ENCODE data around the gene R3HDM4. TPM values are rescaled to one million over a fixed set of nuclear protein-coding genes. Genes with fewer than 3 reads are reported as not detected.

The R3HDM4 gene
- total and polyA plus RNA-seq, 10 donors: 41.0 to 175 (median 89.1) TPM

DNA sequence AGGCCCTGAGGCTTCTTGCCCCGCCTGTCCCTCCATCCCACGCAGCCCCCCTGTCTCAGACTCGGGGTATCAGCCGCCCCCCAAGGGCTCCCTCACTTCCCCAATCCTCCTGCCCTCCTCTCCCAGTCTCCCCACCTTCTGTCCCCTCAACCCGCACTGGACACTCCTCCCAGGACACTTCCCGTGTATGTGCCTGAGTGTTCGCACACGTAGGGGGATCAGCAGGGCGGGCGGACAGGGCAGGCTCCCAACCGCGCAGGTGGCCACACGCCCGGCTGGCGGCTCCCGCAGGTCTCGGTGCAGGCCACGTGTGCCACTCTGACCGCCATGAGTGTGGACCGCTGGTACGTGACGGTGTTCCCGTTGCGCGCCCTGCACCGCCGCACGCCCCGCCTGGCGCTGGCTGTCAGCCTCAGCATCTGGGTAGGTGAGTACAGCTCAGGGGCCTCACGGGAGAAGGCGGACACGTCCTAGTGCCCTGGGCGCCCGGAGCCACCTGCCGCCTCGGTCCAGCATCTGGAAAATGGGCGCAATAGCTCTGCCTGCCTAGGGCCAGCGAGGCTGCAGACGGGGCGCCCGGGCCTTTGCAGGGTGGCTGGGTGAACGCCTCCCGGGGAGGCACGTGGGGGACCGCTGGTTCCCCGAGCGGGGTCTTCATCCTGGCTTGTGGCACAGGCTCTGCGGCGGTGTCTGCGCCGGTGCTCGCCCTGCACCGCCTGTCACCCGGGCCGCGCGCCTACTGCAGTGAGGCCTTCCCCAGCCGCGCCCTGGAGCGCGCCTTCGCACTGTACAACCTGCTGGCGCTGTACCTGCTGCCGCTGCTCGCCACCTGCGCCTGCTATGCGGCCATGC lies 6.4 kb upstream of the R3HDM4 start:
- intact Hi-C loops (cut with DNase I; ENCODE audit: low total_unique reads): loop anchor here (2.0 to 10.0 kb wide), 2 partner anchors 57 to 135 kb away; no protein-coding TSS in a partner anchor
- TF ChIP-seq POLR2A (IDR thresholded peaks at IDR 0.05) (no peak), POLR2AphosphoS5 (IDR thresholded peaks at IDR 0.05) (peak in 2 of 3 donors; percentile 49 to 52)
- TF ChIP-seq, protein P1, sequence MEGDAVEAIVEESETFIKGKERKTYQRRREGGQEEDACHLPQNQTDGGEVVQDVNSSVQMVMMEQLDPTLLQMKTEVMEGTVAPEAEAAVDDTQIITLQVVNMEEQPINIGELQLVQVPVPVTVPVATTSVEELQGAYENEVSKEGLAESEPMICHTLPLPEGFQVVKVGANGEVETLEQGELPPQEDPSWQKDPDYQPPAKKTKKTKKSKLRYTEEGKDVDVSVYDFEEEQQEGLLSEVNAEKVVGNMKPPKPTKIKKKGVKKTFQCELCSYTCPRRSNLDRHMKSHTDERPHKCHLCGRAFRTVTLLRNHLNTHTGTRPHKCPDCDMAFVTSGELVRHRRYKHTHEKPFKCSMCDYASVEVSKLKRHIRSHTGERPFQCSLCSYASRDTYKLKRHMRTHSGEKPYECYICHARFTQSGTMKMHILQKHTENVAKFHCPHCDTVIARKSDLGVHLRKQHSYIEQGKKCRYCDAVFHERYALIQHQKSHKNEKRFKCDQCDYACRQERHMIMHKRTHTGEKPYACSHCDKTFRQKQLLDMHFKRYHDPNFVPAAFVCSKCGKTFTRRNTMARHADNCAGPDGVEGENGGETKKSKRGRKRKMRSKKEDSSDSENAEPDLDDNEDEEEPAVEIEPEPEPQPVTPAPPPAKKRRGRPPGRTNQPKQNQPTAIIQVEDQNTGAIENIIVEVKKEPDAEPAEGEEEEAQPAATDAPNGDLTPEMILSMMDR (IDR thresholded peaks at IDR 0.05 in 8 of 11, conservative IDR thresholded peaks at IDR 0.05 in 3 of 11): peak in 1 of 11 experiments; percentile 2
- Histone ChIP-seq H3K9me3 (no peaks in the 10 kb centered on the region), H3K27ac (peak overlapping the region in 7 of 8 donors; percentile 42 to 85 (median 60)), H3K4me3 (peak overlapping the region; percentile 30 to 77 (median 45)), H3K27me3 (replicated peaks in 1 of 7) (peaks cover 7 to 57% (median 44%) of the 10 kb centered on the region in 7 donors), H3K36me3 (no peaks in the 10 kb centered on the region), H3K4me1 (peaks cover 28 to 85% (median 65%) of the 10 kb centered on the region in 6 donors)
- peak; percentile 87 for DNase-seq
- 1 to 3% (median 3%) methylated on average over 29 to 68 of the region's 68 CpGs for WGBS, 5 donors

DNA sequence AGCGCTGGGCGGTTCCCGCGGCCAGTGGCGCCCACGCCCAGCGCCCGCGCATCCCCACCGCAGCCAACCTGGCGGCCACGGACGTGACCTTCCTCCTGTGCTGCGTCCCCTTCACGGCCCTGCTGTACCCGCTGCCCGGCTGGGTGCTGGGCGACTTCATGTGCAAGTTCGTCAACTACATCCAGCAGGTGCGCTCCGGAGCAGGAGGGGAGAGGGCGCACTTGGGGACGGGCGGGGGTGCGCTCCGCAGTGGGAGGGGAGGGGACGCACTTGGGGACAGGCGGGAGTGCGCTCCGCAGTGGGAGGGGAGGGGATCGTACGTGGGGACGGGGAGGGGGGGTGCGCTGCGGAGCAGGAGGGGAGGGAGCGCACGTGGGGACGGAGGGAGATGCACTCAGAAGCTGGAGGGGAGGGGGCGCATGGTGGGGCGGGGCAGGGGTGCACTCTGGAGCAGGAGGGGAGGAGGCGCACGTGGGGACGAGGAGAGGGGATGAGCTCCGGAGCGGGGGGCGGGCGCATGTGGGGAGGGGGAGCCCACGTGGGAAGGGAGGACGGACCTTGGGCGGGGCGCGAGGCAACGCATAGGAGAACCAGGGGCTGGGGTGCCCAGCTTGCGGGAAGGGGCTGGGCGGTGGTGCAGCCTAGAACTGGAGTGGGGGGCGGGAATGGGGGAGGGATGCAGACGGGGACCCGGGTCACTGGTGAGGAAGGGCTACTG lies 5.6 kb upstream of the R3HDM4 start:
- Histone ChIP-seq H3K27me3 (replicated peaks in 1 of 7) (peaks cover 7 to 57% (median 44%) of the 10 kb centered on the region in 7 donors), H3K27ac (peak overlapping the region in 1 of 8 donors; percentile 85), H3K9me3 (no peaks in the 10 kb centered on the region), H3K36me3 (no peaks in the 10 kb centered on the region), H3K4me1 (peaks cover 28 to 85% (median 63%) of the 10 kb centered on the region in 6 donors), H3K4me3 (peak overlapping the region in 5 of 8 donors; percentile 45 to 77 (median 47))
- TF ChIP-seq POLR2A (IDR thresholded peaks at IDR 0.05) (no peak), POLR2AphosphoS5 (IDR thresholded peaks at IDR 0.05) (no peak)
- TF ChIP-seq, protein P1 (IDR thresholded peaks at IDR 0.05 in 8 of 11, conservative IDR thresholded peaks at IDR 0.05 in 3 of 11): no peak
- intact Hi-C loops (cut with DNase I; ENCODE audit: low total_unique reads): no loop called here
- DNase-seq: peak; percentile 85
- WGBS, 5 donors: 1 to 3% (median 3%) methylated on average over 31 to 57 of the region's 58 CpGs

DNA sequence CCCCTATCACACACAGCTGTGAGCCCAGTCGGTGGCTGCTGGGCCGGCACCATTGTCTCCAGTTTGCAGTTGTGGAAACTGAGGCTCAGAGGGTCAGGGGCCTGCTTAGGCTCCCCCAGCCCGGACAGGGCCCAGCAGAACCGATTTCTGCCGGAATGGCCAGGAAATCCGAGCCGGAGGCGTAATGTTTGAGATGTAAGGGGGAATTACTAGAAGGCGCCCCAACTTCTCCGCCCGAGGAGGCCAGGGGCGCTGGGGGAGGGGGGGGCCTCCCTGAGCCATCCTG lies 5.1 kb upstream of the R3HDM4 start:
- no peaks in the 10 kb centered on the region for H3K36me3 ChIP-seq
- H3K4me1 ChIP-seq: peaks cover 28 to 85% (median 65%) of the 10 kb centered on the region in 6 donors
- intact Hi-C loops (cut with DNase I; ENCODE audit: low total_unique reads): no loop called here
- no peak for TF ChIP-seq POLR2AphosphoS5 (IDR thresholded peaks at IDR 0.05)
- TF ChIP-seq POLR2A (IDR thresholded peaks at IDR 0.05): no peak
- TF ChIP-seq, protein P1 (IDR thresholded peaks at IDR 0.05 in 8 of 11, conservative IDR thresholded peaks at IDR 0.05 in 3 of 11): no peak
- peak overlapping the region in 7 of 8 donors; percentile 1 to 77 (median 38) for H3K4me3 ChIP-seq
- peak overlapping the region in 1 of 8 donors; percentile 47 for H3K27ac ChIP-seq
- H3K9me3 ChIP-seq: no peaks in the 10 kb centered on the region
- DNase-seq: no peak
- 1 to 3% (median 3%) methylated on average over 5 to 12 of the region's 12 CpGs for WGBS, 5 donors
- peaks cover 7 to 57% (median 44%) of the 10 kb centered on the region in 7 donors for H3K27me3 ChIP-seq (replicated peaks in 1 of 7)
